NT2/D1 (cell line): ENCODE results near the gene TTR.

Experiments used
- DNase-seq: peaks from one replicate; pipeline ENCODE4 v3.0.0-alpha.2; 2011; ENCODE audit warnings: low read depth, low spot score
- H3K27me3 ChIP-seq: 2 replicates; pipeline ENCODE4 v1.6.0; 2011; ENCODE audit warnings: mild to moderate bottlenecking; ENCODE audit not compliant: insufficient read length, insufficient read depth
- H3K36me3 ChIP-seq: 2 replicates; pipeline ENCODE4 v1.6.1; 2011; ENCODE audit warnings: mild to moderate bottlenecking, low read length, mixed read lengths; ENCODE audit not compliant: insufficient read depth, insufficient read length
- H3K4me1 ChIP-seq: 2 replicates; pipeline ENCODE4 v1.5.1; 2011; ENCODE audit not compliant: insufficient read depth, insufficient read length
- H3K4me3 ChIP-seq: 2 replicates; pipeline ENCODE4 v1.5.1; 2011; ENCODE audit warnings: low read depth; ENCODE audit not compliant: insufficient read length
- H3K9ac ChIP-seq: 2 replicates; pipeline ENCODE4 v1.6.0; 2011; ENCODE audit warnings: low read depth; ENCODE audit not compliant: insufficient read length
- H3K9me3 ChIP-seq: 2 replicates; pipeline ENCODE4 v1.5.1; 2011; ENCODE audit warnings: mild to moderate bottlenecking, low read length; ENCODE audit not compliant: insufficient read depth
- SUZ12 ChIP-seq: IDR thresholded peaks from 2 replicates; pipeline ENCODE4 v1.6.1; 2011; ENCODE audit not compliant: insufficient read length, insufficient read depth; ENCODE audit errors: extremely low read depth
- YY1 ChIP-seq: IDR thresholded peaks from 2 replicates; pipeline ENCODE4 v1.6.1; 2011; ENCODE audit not compliant: insufficient read length, insufficient read depth
- ZNF274 ChIP-seq: IDR thresholded peaks from 2 replicates; pipeline ENCODE4 v1.6.1; 2011; ENCODE audit warnings: mild to moderate bottlenecking, low read depth, low read length

Gene TTR

GRCh38 chr18:31591628-31592027, at the start of gene TTR:
TTR (plus strand) TSS chr18:31591877; CDS start chr18:31591903, 26 bp downstream.
- H3K36me3 ChIP-seq = no peaks in the 10 kb centered on the region
- H3K27me3 ChIP-seq = no peaks in the 10 kb centered on the region
- no peaks in the 10 kb centered on the region for H3K4me1 ChIP-seq
- H3K9me3 ChIP-seq = no peaks in the 10 kb centered on the region
- no peak for DNase-seq
- no peak within 1 kb of the TSS for H3K9ac ChIP-seq
- TF ChIP-seq ZNF274 (no peak), YY1 (no peak), SUZ12 (no peak)
- no peak within 1 kb of the TSS for H3K4me3 ChIP-seq

GRCh38 chr18:31546476-31546875, 45.2 kb upstream of the TTR start:
- Histone ChIP-seq H3K27me3 (no peaks in the 10 kb centered on the region), H3K4me1 (no peaks in the 10 kb centered on the region), H3K9ac (no peak overlapping the region), H3K36me3 (peaks cover 55% of the 10 kb centered on the region), H3K9me3 (no peaks in the 10 kb centered on the region), H3K4me3 (no peak overlapping the region)
- no peak for DNase-seq
- TF ChIP-seq SUZ12 (no peak), YY1 (no peak), ZNF274 (no peak)

DNA sequence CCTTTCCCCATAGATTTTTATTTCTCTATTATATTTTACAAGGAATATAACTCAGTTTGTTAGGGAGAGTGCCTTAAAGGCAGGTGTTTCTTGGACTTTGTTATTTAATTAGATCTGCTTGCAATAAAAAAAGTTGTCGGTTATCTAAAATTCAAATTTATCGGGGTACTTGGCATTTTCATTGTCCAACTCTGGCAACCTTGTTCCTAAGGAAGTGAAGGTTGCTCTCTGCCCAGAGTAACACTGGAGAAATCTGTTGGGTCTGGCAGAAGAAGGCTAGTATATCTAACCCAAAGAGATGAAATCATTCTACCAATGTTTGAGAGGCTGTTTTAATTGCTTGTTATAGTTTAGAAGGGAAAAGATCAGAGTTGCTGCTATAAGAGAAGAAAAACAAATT, 42.8 kb upstream of the TTR start:
- H3K9ac ChIP-seq = no peak overlapping the region
- no peaks in the 10 kb centered on the region for H3K27me3 ChIP-seq
- H3K36me3 ChIP-seq = peaks cover 37% of the 10 kb centered on the region
- no peak for TF ChIP-seq ZNF274
- no peak for TF ChIP-seq YY1
- no peak for TF ChIP-seq SUZ12
- H3K4me3 ChIP-seq = no peak overlapping the region
- no peaks in the 10 kb centered on the region for H3K9me3 ChIP-seq
- no peaks in the 10 kb centered on the region for H3K4me1 ChIP-seq
- no peak for DNase-seq

DNA sequence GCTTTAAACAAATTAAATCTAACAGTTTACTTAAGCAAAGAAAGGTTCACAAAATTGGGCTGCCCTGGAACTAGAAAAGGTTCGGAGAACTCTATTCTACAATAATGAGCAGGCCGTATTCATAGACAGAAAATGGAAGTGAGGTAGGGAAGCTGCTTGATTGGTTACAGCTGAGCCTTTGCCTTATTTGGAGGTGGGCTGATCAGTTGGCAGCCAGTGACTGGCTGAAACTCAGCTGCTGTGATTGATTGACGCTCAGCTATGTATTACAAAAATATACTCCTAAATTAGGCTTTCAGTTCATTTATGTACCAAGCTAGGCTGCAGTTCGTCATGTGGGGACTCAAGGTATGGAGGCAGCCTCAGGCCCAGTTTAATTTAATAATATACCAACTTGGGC, 42.3 kb upstream of the TTR start:
- no peak for DNase-seq
- TF ChIP-seq ZNF274 = no peak
- TF ChIP-seq YY1 = no peak
- no peak for TF ChIP-seq SUZ12
- Histone ChIP-seq H3K4me3 (no peak overlapping the region), H3K9me3 (no peaks in the 10 kb centered on the region), H3K4me1 (no peaks in the 10 kb centered on the region), H3K36me3 (peaks cover 35% of the 10 kb centered on the region), H3K9ac (no peak overlapping the region), H3K27me3 (no peaks in the 10 kb centered on the region)

- no peak overlapping the region for H3K9ac ChIP-seq
- peaks cover 14% of the 10 kb centered on the region for H3K36me3 ChIP-seq
- DNase-seq = no peak
- H3K4me1 ChIP-seq = no peaks in the 10 kb centered on the region
- no peaks in the 10 kb centered on the region for H3K9me3 ChIP-seq
- no peak for TF ChIP-seq SUZ12
- TF ChIP-seq YY1 = no peak
- TF ChIP-seq ZNF274 = no peak
- no peaks in the 10 kb centered on the region for H3K27me3 ChIP-seq
- no peak overlapping the region for H3K4me3 ChIP-seq
These were observed 39.8 kb upstream of the TTR start for GRCh38 chr18:31551883-31552282.

- H3K9me3 ChIP-seq = no peaks in the 10 kb centered on the region
- H3K36me3 ChIP-seq = peaks cover 5% of the 10 kb centered on the region
- no peaks in the 10 kb centered on the region for H3K27me3 ChIP-seq
- no peak overlapping the region for H3K9ac ChIP-seq
- no peaks in the 10 kb centered on the region for H3K4me1 ChIP-seq
- DNase-seq = no peak
- TF ChIP-seq ZNF274 = no peak
- TF ChIP-seq YY1 = no peak
- no peak overlapping the region for H3K4me3 ChIP-seq
These were observed 37.9 kb upstream of the TTR start for GRCh38 chr18:31553800-31554199.

DNA sequence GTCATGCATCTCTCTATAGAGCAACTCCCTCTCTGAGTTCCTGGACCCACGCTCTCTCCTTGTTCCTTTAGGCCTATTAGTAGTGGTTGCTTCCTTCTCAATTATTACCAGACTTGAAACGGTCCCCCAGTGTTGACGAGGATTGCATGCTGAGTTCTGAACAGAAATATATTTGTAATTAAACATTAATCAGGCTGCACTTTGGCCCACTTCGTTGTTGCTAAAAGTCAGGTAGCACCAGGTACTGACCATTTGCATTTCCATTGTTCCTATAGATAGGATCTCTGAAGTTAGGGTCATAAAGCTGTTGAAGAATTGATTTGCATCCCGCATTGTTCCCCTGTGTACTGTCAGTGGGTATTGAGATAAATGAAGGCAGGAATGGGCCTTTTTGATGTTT, 36.9 kb upstream of the TTR start:
- no peaks in the 10 kb centered on the region for H3K4me1 ChIP-seq
- no peaks in the 10 kb centered on the region for H3K36me3 ChIP-seq
- H3K9ac ChIP-seq = no peak overlapping the region
- H3K9me3 ChIP-seq = no peaks in the 10 kb centered on the region
- DNase-seq = no peak
- H3K4me3 ChIP-seq = no peak overlapping the region
- no peak for TF ChIP-seq ZNF274
- no peak for TF ChIP-seq YY1
- no peak for TF ChIP-seq SUZ12
- no peaks in the 10 kb centered on the region for H3K27me3 ChIP-seq

DNA sequence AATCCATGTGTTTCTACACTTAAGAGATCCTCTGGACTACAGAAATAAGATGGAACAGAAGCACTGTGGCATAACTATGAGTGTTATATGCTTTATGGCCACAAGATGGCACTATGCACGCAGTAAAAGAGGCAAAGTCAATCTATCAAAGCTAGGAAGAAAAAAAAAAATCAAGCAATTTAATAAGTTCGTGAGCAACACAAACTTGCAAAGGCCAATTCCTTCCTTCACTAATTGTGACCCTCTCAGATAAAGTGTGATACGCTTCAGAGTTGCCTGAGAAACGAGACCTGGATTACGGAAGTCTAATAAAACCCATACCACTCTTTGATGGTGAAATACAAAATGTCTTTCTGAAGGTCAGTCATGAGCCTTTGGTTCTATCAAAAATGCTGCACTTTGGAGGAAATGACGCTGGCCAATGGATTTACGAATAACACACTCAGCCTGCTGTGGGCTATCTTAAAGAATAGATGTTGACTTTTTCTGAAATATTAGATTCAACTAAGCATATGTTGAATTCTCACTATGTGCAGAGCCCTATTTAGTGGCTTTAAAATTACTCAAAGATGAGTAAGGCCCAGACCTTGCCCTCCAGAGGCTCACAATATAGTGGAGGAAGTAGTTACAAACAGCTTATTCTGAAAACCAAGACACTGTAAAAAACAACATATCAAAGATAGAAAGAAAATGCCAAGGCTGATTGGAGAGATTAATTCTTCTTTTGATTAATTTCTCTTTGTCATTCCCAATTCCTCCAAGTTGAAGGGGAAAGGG, 35.5 kb upstream of the TTR start:
- Histone ChIP-seq H3K4me3 (no peak overlapping the region), H3K9ac (no peak overlapping the region), H3K9me3 (no peaks in the 10 kb centered on the region), H3K4me1 (no peaks in the 10 kb centered on the region), H3K27me3 (no peaks in the 10 kb centered on the region), H3K36me3 (no peaks in the 10 kb centered on the region)
- TF ChIP-seq SUZ12 (no peak), YY1 (no peak), ZNF274 (no peak)
- DNase-seq = peak; percentile 16
